Loucy (cell line): Measurements from ENCODE around the gene PARVG.

Source experiments
- H2AFZ ChIP-seq: fragments of 200-600 bp; sonication (generic); 2 replicates; pipeline ENCODE4 v1.6.0; 2016; ENCODE audit warnings: antibody characterized with exemption, mild to moderate bottlenecking, low read length, moderate library complexity
- H3F3A ChIP-seq: fragments of 200-600 bp; 2 replicates; pipeline ENCODE4 v1.6.0; 2016; ENCODE audit warnings: antibody characterized with exemption, low read depth, mild to moderate bottlenecking
- H3K27me3 ChIP-seq: fragments of 200-600 bp; sonication (generic); 2 replicates; pipeline ENCODE4 v1.6.1; 2014; ENCODE audit warnings: low read length, mild to moderate bottlenecking; ENCODE audit not compliant: insufficient read depth, poor library complexity, severe bottlenecking
- H3K36me3 ChIP-seq: fragments of 200-600 bp; sonication (generic); 2 replicates; pipeline ENCODE4 v1.6.1; 2016; ENCODE audit warnings: low read length; ENCODE audit not compliant: insufficient read depth
- H3K4me1 ChIP-seq: fragments of 200-600 bp; sonication (generic); 2 replicates; pipeline ENCODE4 v1.5.1; 2014; ENCODE audit warnings: low read length, mild to moderate bottlenecking; ENCODE audit not compliant: insufficient read depth, poor library complexity, severe bottlenecking
- H3K4me2 ChIP-seq: fragments of 200-600 bp; sonication (generic); 2 replicates; pipeline ENCODE4 v1.6.0; 2014; ENCODE audit warnings: antibody characterized with exemption, low read length, low read depth, mild to moderate bottlenecking; ENCODE audit not compliant: poor library complexity, severe bottlenecking
- H3K4me3 ChIP-seq: fragments of 200-600 bp; sonication (generic); 2 replicates; pipeline ENCODE4 v1.5.1; 2014; ENCODE audit warnings: low read length, mild to moderate bottlenecking, mixed read lengths; ENCODE audit not compliant: poor library complexity, severe bottlenecking
- H3K79me2 ChIP-seq: fragments of 200-600 bp; sonication (generic); 2 replicates; pipeline ENCODE4 v1.6.1; 2014; ENCODE audit warnings: low read length; ENCODE audit not compliant: insufficient read depth
- H3K9ac ChIP-seq: fragments of 200-600 bp; sonication (generic); 2 replicates; pipeline ENCODE4 v1.6.0; 2014; ENCODE audit warnings: mild to moderate bottlenecking, low read depth, low read length, moderate library complexity; ENCODE audit not compliant: poor library complexity, severe bottlenecking
- H3K9me2 ChIP-seq: fragments of 200-600 bp; sonication (generic); replicated peaks from 2 replicates; pipeline ENCODE4 v1.6.1; 2016; ENCODE audit warnings: low read depth, low read length, mixed read lengths
- H3K9me3 ChIP-seq: fragments of 200-600 bp; sonication (generic); 2 replicates; pipeline ENCODE4 v1.6.1; 2014; ENCODE audit warnings: mild to moderate bottlenecking, antibody characterized with exemption, low read length, low read depth; ENCODE audit not compliant: insufficient read depth
- H4K20me1 ChIP-seq: fragments of 200-600 bp; sonication (generic); 2 replicates; pipeline ENCODE4 v1.6.0; 2014; ENCODE audit warnings: antibody characterized with exemption, low read length, mild to moderate bottlenecking; ENCODE audit not compliant: insufficient read depth, poor library complexity, severe bottlenecking
- EZH2phosphoT487 ChIP-seq: fragments of 200-600 bp; IDR thresholded peaks from 2 replicates; pipeline ENCODE4 v1.6.1; 2018; ENCODE audit warnings: antibody characterized with exemption, mild to moderate bottlenecking, moderate library complexity, borderline replicate concordance
- TF ChIP-seq, protein P1 (sequence below): fragments of 200-600 bp; sonication (generic); conservative IDR thresholded peaks from 2 replicates; pipeline ENCODE4 v1.5.1; 2014; ENCODE audit warnings: mild to moderate bottlenecking, antibody characterized with exemption, low read length

The PARVG gene

DNA sequence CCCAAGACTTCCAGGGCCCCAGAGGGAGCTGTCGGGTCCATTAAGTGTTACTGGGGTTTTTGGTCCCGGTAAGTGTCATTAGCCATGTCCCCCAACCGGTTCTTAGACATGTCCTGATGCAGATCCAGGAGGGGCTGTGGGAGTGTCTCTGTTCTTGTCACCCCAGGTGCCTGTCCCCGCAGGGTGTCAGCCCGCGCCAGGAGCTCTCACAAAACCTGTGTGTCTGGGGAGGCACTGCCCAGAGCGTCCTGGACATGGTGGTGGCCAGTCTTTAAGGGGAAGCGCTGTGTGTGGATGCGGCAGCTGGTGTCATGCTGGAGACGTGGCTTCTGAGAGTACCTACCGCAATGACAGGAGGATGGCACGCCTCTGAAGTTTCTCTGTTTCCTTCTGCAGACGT is 12.5 kb upstream of the PARVG start:
- no peaks in the 10 kb centered on the region for H4K20me1 ChIP-seq
- H3K36me3 ChIP-seq = no peaks in the 10 kb centered on the region
- H2AFZ ChIP-seq = no peak overlapping the region
- TF ChIP-seq, protein P1, sequence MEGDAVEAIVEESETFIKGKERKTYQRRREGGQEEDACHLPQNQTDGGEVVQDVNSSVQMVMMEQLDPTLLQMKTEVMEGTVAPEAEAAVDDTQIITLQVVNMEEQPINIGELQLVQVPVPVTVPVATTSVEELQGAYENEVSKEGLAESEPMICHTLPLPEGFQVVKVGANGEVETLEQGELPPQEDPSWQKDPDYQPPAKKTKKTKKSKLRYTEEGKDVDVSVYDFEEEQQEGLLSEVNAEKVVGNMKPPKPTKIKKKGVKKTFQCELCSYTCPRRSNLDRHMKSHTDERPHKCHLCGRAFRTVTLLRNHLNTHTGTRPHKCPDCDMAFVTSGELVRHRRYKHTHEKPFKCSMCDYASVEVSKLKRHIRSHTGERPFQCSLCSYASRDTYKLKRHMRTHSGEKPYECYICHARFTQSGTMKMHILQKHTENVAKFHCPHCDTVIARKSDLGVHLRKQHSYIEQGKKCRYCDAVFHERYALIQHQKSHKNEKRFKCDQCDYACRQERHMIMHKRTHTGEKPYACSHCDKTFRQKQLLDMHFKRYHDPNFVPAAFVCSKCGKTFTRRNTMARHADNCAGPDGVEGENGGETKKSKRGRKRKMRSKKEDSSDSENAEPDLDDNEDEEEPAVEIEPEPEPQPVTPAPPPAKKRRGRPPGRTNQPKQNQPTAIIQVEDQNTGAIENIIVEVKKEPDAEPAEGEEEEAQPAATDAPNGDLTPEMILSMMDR = no peak
- TF ChIP-seq EZH2phosphoT487 = no peak
- no peaks in the 10 kb centered on the region for H3F3A ChIP-seq
- H3K9me3 ChIP-seq = no peaks in the 10 kb centered on the region
- no peaks in the 10 kb centered on the region for H3K9me2 ChIP-seq
- no peaks in the 10 kb centered on the region for H3K27me3 ChIP-seq
- H3K4me1 ChIP-seq = no peaks in the 10 kb centered on the region
- H3K4me2 ChIP-seq = no peak overlapping the region
- no peak overlapping the region for H3K9ac ChIP-seq
- H3K4me3 ChIP-seq = no peak overlapping the region
- no peaks in the 10 kb centered on the region for H3K79me2 ChIP-seq

DNA sequence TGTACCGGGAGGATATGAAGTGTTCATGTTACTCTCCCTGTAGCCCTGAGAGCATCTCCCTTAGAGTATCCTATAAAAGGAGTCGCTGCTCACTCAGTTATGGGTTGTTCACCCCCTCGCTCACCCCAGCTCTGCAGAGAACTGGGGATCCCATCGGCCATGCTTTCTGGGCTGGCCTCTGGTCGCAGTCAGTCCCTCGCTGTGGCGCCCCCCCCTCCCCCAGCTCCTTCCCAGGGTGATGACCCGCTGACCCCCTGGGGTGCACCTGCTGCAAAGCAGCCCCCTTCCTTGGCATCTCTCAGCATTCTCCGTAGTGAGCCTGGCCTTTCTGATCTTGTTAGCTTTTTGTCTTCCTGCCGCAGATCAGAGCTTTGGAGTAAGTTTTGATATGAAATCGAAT is 10.3 kb upstream of the PARVG start:
- Histone ChIP-seq H3K79me2 (no peaks in the 10 kb centered on the region), H3K36me3 (no peaks in the 10 kb centered on the region), H4K20me1 (no peaks in the 10 kb centered on the region), H3K9ac (no peak overlapping the region), H3K27me3 (no peaks in the 10 kb centered on the region), H2AFZ (no peak overlapping the region), H3K9me3 (no peaks in the 10 kb centered on the region), H3K4me1 (no peaks in the 10 kb centered on the region), H3F3A (no peaks in the 10 kb centered on the region), H3K4me3 (no peak overlapping the region), H3K9me2 (no peaks in the 10 kb centered on the region), H3K4me2 (no peak overlapping the region)
- TF ChIP-seq, protein P1 = no peak
- no peak for TF ChIP-seq EZH2phosphoT487

- H3K4me2 ChIP-seq = no peak overlapping the region
Observed at GRCh38 chr22:44171561-44171960, 9.2 kb upstream of the PARVG start.

More at GRCh38 chr22:44171561-44171960, 9.2 kb upstream of the PARVG start:
- Histone ChIP-seq H3K4me3 (no peak overlapping the region), H3K9me3 (no peaks in the 10 kb centered on the region), H2AFZ (no peak overlapping the region), H3F3A (no peaks in the 10 kb centered on the region), H4K20me1 (no peaks in the 10 kb centered on the region), H3K9me2 (no peaks in the 10 kb centered on the region), H3K27me3 (no peaks in the 10 kb centered on the region), H3K4me1 (no peaks in the 10 kb centered on the region), H3K79me2 (no peaks in the 10 kb centered on the region), H3K9ac (no peak overlapping the region), H3K36me3 (no peaks in the 10 kb centered on the region)
- TF ChIP-seq, protein P1 = no peak
- TF ChIP-seq EZH2phosphoT487 = no peak
